ENCODE data around the gene EMC1. TPM values are rescaled to one million over a fixed set of nuclear protein-coding genes. Genes with fewer than 3 reads are reported as not detected.

EMC1 gene
- polyA plus RNA-seq, 1 of the 3 experiments (the other 2 are of a cell fraction) = 87.6 TPM

DNA sequence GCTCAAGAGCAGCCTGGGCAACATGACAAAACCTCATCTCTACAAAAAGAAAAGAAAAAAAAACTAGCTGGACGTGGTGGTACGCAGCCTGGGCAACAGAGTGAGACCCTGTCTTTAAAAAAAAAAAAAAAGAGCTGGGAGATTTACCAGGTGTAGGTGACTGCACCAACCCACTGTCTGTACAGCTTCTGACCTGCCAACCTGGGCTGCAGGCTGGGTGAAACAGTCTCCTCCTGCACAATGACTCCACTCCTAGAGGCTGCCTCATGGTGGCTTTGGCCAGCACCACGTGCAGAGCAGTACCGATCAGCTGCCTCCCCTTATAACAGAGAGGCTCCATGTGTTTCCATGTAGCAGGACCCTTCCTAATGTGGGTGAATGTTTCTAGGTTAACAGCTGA, 4.0 kb upstream of the EMC1 start:
- no peak overlapping the region for H3K9ac ChIP-seq
- peaks cover 15 to 43% of the 10 kb centered on the region in 2 experiments for H3K36me3 ChIP-seq (replicated peaks in 1 of 2; ENCODE audit: control insufficient read depth in 1 of 2, insufficient read depth in 2 of 2, low read length in 1 of 2)
- POLR2A ChIA-PET = no interaction called here

DNA sequence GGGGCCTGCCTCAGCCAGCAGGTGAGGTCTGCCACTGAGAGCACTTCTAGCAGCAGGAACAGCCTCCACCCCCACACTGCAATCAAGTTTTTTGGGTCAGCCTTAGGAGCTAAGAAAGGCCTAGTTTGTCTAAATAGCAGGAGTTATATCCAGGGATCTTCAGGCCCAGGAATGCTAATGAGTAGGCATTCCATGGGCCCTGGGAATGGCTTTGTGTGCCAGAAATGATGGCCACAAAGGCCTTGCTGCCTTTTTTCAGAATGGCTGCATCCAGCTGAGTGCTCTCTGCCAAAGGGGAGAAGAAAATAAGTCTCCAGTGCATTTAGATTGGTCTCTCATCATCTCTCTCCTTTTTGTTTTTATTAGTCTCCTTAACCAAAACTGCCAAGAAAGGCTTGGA, 3.1 kb upstream of the EMC1 start:
- Histone ChIP-seq H3K4me3 (ENCODE audit: low read depth in 2 of 2, low read length in 1 of 2) (no peak overlapping the region), H3K9me2 (no peaks in the 10 kb centered on the region), H3K4me2 (no peak overlapping the region), H2AFZ (ENCODE audit: low read depth) (no peak overlapping the region), H3K9ac (no peak overlapping the region), H3K79me2 (ENCODE audit: insufficient read depth) (peaks cover 75% of the 10 kb centered on the region), H4K20me1 (ENCODE audit: insufficient read depth) (peaks cover 13% of the 10 kb centered on the region; the same call in 1 of the 2 replicates), H3K9me3 (no peaks in the 10 kb centered on the region), H3K36me3 (replicated peaks in 1 of 2; ENCODE audit: control insufficient read depth in 1 of 2, insufficient read depth in 2 of 2, low read length in 1 of 2) (peaks cover 15 to 38% of the 10 kb centered on the region in 2 experiments), H3F3A (replicated peaks; ENCODE audit: insufficient read depth) (peaks cover 3% of the 10 kb centered on the region), H3K4me1 (ENCODE audit: control insufficient read depth in 1 of 2, insufficient read depth in 2 of 2, low read depth in 1 of 2, low read length in 1 of 2) (peaks cover 14 to 17% of the 10 kb centered on the region in 2 experiments; a peak in 3 of 4 replicates), H3K27ac (ENCODE audit: low read depth in 2 of 2, low read length in 1 of 2) (no peak overlapping the region), H3K27me3 (ENCODE audit: insufficient read depth) (no peaks in the 10 kb centered on the region)
- DNase-seq = no peak
- CTCF ChIA-PET = interaction anchor here (0.9 to 1.5 kb wide), 2 partner anchors 13 to 397 kb away, joined by 4 read pairs; no protein-coding TSS in a partner anchor
- POLR2A ChIA-PET = no interaction called here
- TF ChIP-seq NFIC (IDR thresholded peaks at IDR 0.05; ENCODE audit: borderline replicate concordance) (no peak), TAF1 (IDR thresholded peaks at IDR 0.05; ENCODE audit: borderline replicate concordance, low read depth, low read length) (no peak), RAD21 (IDR thresholded peaks at IDR 0.05; ENCODE audit: low read length) (no peak), MXI1 (IDR thresholded peaks at IDR 0.05; ENCODE audit: low read depth, low read length) (no peak), EP300 (IDR thresholded peaks at IDR 0.05; ENCODE audit: borderline replicate concordance in 1 of 2, low read depth in 1 of 2, low read length in 1 of 2) (no peak), TCF12 (IDR thresholded peaks at IDR 0.05) (no peak), SMC3 (IDR thresholded peaks at IDR 0.05; ENCODE audit: low read depth, low read length) (no peak), FOXM1 (IDR thresholded peaks at IDR 0.05; ENCODE audit: low read depth) (no peak), NRF1 (IDR thresholded peaks at IDR 0.05; ENCODE audit: low read depth, low read length) (no peak), GATA2 (CRISPR knock-in tag; IDR thresholded peaks at IDR 0.05) (no peak), EZH2phosphoT487 (IDR thresholded peaks at IDR 0.05; ENCODE audit: borderline replicate concordance, low read depth) (no peak)
- TF ChIP-seq, protein P1, sequence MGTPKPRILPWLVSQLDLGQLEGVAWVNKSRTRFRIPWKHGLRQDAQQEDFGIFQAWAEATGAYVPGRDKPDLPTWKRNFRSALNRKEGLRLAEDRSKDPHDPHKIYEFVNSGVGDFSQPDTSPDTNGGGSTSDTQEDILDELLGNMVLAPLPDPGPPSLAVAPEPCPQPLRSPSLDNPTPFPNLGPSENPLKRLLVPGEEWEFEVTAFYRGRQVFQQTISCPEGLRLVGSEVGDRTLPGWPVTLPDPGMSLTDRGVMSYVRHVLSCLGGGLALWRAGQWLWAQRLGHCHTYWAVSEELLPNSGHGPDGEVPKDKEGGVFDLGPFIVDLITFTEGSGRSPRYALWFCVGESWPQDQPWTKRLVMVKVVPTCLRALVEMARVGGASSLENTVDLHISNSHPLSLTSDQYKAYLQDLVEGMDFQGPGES (IDR thresholded peaks at IDR 0.05; ENCODE audit: low read depth, low read length) = no peak
- TF ChIP-seq, protein P2, sequence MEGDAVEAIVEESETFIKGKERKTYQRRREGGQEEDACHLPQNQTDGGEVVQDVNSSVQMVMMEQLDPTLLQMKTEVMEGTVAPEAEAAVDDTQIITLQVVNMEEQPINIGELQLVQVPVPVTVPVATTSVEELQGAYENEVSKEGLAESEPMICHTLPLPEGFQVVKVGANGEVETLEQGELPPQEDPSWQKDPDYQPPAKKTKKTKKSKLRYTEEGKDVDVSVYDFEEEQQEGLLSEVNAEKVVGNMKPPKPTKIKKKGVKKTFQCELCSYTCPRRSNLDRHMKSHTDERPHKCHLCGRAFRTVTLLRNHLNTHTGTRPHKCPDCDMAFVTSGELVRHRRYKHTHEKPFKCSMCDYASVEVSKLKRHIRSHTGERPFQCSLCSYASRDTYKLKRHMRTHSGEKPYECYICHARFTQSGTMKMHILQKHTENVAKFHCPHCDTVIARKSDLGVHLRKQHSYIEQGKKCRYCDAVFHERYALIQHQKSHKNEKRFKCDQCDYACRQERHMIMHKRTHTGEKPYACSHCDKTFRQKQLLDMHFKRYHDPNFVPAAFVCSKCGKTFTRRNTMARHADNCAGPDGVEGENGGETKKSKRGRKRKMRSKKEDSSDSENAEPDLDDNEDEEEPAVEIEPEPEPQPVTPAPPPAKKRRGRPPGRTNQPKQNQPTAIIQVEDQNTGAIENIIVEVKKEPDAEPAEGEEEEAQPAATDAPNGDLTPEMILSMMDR (IDR thresholded peaks at IDR 0.05) = no peak

More for the DNA sequence above, 4.0 kb upstream of the EMC1 start:
- Histone ChIP-seq H4K20me1 (ENCODE audit: insufficient read depth) (peaks cover 13% of the 10 kb centered on the region; the same call in 1 of the 2 replicates), H3K27me3 (ENCODE audit: insufficient read depth) (no peaks in the 10 kb centered on the region), H3K79me2 (ENCODE audit: insufficient read depth) (peaks cover 66% of the 10 kb centered on the region), H3K4me1 (ENCODE audit: control insufficient read depth in 1 of 2, insufficient read depth in 2 of 2, low read depth in 1 of 2, low read length in 1 of 2) (peaks cover 11 to 16% of the 10 kb centered on the region in 2 experiments; a peak in 3 of 4 replicates), H3K27ac (ENCODE audit: low read depth in 2 of 2, low read length in 1 of 2) (no peak overlapping the region), H3K4me3 (ENCODE audit: low read depth in 2 of 2, low read length in 1 of 2) (no peak overlapping the region), H3K9me2 (no peaks in the 10 kb centered on the region), H3F3A (replicated peaks; ENCODE audit: insufficient read depth) (peaks cover 3% of the 10 kb centered on the region), H3K9me3 (no peaks in the 10 kb centered on the region), H2AFZ (ENCODE audit: low read depth) (no peak overlapping the region), H3K4me2 (no peak overlapping the region)
- no peak for DNase-seq
- 92% methylated on average over 2 of the region's 4 CpGs for WGBS (ENCODE audit: low lambda C conversion rate)
- TF ChIP-seq EZH2phosphoT487 (IDR thresholded peaks at IDR 0.05; ENCODE audit: borderline replicate concordance, low read depth) = no peak
- no peak for TF ChIP-seq JUND (IDR thresholded peaks at IDR 0.05)
- TF ChIP-seq, protein P3, sequence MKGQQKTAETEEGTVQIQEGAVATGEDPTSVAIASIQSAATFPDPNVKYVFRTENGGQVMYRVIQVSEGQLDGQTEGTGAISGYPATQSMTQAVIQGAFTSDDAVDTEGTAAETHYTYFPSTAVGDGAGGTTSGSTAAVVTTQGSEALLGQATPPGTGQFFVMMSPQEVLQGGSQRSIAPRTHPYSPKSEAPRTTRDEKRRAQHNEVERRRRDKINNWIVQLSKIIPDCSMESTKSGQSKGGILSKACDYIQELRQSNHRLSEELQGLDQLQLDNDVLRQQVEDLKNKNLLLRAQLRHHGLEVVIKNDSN (IDR thresholded peaks at IDR 0.05; ENCODE audit: borderline replicate concordance, low read depth) = no peak
- no peak for TF ChIP-seq MXI1 (IDR thresholded peaks at IDR 0.05; ENCODE audit: low read depth, low read length)
- no peak for TF ChIP-seq SMC3 (IDR thresholded peaks at IDR 0.05; ENCODE audit: low read depth, low read length)
- no peak for TF ChIP-seq NFIC (IDR thresholded peaks at IDR 0.05; ENCODE audit: borderline replicate concordance)
- no peak for TF ChIP-seq ELF1 (IDR thresholded peaks at IDR 0.05)
- no peak for TF ChIP-seq FOXJ3 (CRISPR knock-in tag; IDR thresholded peaks at IDR 0.05)
- TF ChIP-seq RAD21 (IDR thresholded peaks at IDR 0.05; ENCODE audit: low read length) = no peak
- TF ChIP-seq GABPA (IDR thresholded peaks at IDR 0.05; ENCODE audit: low read depth) = no peak
- TF ChIP-seq, protein P4, sequence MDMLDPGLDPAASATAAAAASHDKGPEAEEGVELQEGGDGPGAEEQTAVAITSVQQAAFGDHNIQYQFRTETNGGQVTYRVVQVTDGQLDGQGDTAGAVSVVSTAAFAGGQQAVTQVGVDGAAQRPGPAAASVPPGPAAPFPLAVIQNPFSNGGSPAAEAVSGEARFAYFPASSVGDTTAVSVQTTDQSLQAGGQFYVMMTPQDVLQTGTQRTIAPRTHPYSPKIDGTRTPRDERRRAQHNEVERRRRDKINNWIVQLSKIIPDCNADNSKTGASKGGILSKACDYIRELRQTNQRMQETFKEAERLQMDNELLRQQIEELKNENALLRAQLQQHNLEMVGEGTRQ (IDR thresholded peaks at IDR 0.05; ENCODE audit: borderline replicate concordance, low read depth, low read length) = no peak
- no peak for TF ChIP-seq SIN3A (IDR thresholded peaks at IDR 0.05; ENCODE audit: borderline replicate concordance, low read depth, low read length)
- TF ChIP-seq, protein P5, sequence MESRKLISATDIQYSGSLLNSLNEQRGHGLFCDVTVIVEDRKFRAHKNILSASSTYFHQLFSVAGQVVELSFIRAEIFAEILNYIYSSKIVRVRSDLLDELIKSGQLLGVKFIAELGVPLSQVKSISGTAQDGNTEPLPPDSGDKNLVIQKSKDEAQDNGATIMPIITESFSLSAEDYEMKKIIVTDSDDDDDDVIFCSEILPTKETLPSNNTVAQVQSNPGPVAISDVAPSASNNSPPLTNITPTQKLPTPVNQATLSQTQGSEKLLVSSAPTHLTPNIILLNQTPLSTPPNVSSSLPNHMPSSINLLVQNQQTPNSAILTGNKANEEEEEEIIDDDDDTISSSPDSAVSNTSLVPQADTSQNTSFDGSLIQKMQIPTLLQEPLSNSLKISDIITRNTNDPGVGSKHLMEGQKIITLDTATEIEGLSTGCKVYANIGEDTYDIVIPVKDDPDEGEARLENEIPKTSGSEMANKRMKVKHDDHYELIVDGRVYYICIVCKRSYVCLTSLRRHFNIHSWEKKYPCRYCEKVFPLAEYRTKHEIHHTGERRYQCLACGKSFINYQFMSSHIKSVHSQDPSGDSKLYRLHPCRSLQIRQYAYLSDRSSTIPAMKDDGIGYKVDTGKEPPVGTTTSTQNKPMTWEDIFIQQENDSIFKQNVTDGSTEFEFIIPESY (IDR thresholded peaks at IDR 0.05; ENCODE audit: borderline replicate concordance, low read depth) = no peak
- no peak for TF ChIP-seq CHD2 (IDR thresholded peaks at IDR 0.05; ENCODE audit: low read length, partially characterized antibody)
- CTCF ChIA-PET = interaction anchor here (0.6 to 1.8 kb wide), 4 partner anchors 14 to 399 kb away, joined by 3 to 4 read pairs (median 3); no protein-coding TSS in a partner anchor

Measured in SK-N-SH (cell line).